Right lung (tissue), 5 donors: ENCODE data around the gene TOM1L2. TPM values are rescaled to one million over a fixed set of nuclear protein-coding genes. Genes with fewer than 3 reads are reported as not detected.
"Not testable (repeated sequence)": the region's sequence is repeated elsewhere in the genome, so short reads cannot be mapped to it uniquely, and the experiment has no call there.

Experiments used
- DNase-seq, 2 donors: peaks; one replicate each; pipeline ENCODE4 v3.0.0-alpha.2; 2013
- polyA plus RNA-seq, 5 donors: library from polyadenylated mRNA; unstranded; fragments of 120-200 nt; gene quantifications; one replicate each; pipeline versions ENCODE4 v1.2.1 to v1.2.3, GENCODE V29; 2013; ENCODE audit warnings: inconsistent platforms in 1 of 5, low replicate concordance in 1 of 5; ENCODE audit not compliant: insufficient read length in 5 of 5, insufficient read depth in 1 of 5

Gene TOM1L2
- polyA plus RNA-seq, 5 donors, result 37.7 to 63.8 (median 52.2) TPM

- DNase-seq, result not testable (repeated sequence)
These were observed 164.0 kb downstream of the TOM1L2 start for GRCh38 chr17:17808200-17808599.

DNA sequence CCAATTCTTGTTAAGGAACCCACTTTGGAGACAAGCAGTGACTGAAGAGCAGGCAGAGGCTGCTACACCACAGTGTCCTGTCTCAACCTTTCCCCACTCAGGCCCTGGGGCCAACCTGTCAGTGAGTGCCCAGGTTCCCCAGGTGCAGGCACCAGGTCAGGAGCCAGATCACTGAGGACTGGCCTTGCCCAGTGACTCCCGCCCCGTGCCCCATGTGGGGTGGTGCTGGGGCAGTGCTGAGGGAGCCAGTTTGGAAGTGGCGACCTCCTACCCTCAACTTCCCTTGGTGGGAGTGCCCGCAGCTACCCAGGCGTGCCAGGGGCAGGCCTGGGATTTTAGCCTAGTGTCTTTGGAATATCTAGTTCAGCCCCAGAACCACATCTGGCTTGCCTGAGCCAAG, 164.8 kb downstream of the TOM1L2 start:
- DNase-seq, result no peak

GRCh38 chr17:17806611-17807274, 165.5 kb downstream of the TOM1L2 start:
- no peak for DNase-seq

DNA sequence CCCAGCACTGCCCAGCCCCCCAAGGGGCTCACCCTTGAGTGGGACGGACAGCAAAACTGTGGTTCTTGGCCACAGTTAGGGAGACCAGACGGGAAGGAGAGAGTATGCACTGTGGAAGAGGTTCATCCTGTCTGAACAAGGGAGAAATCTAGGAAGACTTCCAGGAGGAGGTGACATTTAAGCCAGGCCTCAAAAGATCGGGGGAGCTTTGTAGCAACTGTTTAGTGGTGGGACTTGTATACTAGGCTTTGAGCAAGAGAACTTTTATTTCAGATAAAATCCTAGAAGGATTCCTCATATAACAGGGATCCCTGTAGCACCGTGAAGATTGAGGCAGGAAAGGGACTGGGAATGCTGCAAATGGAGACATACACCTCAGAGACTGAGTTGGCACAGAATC, 166.2 kb downstream of the TOM1L2 start:
- no peak for DNase-seq

DNA sequence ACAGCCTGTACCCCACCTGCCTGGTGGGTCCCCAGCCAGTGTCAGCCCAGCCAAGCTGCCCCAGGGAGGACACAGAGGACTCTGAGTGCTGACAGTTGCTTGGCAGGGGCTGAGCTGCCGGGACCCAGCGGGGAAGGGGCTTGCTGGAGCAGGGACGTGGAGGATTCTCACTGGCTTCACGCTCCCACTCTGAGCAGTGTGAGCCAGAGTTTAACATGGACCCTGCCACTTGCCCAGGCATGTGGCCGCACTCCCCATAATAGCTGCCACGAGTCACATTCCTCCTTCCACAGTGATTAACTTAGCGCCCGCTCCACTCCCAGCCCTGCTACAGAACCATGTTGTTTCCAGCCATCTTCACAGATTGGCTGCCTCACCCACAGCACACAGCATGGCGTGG, 166.6 kb downstream of the TOM1L2 start:
- no peak for DNase-seq

DNA sequence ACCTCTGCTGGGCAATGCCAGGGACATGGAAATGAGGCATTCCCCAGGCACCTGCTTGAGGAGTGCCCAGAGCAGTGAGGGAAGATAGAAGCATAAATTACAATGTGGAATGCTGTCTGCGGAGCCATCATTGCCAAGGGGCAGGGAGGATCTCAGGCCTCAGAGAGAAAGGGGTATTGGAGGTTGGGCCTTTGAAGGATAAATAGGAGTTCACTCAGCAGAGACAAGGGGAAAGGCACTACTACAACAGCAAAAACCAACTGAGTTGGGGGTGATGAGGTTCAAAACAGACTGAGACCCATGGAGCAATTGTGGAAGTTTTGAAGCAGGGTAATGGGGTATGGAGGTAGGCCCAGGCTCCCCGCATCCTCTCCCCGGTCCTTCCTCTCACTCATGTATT, 168.2 kb downstream of the TOM1L2 start:
- DNase-seq, result no peak

GRCh38 chr17:17801800-17802481, 170.3 kb downstream of the TOM1L2 start:
- DNase-seq, result no peak

- DNase-seq, result no peak
These were observed 171.6 kb downstream of the TOM1L2 start for GRCh38 chr17:17800504-17801021.

GRCh38 chr17:17798573-17799255, 173.5 kb downstream of the TOM1L2 start:
- DNase-seq, result no peak

DNA sequence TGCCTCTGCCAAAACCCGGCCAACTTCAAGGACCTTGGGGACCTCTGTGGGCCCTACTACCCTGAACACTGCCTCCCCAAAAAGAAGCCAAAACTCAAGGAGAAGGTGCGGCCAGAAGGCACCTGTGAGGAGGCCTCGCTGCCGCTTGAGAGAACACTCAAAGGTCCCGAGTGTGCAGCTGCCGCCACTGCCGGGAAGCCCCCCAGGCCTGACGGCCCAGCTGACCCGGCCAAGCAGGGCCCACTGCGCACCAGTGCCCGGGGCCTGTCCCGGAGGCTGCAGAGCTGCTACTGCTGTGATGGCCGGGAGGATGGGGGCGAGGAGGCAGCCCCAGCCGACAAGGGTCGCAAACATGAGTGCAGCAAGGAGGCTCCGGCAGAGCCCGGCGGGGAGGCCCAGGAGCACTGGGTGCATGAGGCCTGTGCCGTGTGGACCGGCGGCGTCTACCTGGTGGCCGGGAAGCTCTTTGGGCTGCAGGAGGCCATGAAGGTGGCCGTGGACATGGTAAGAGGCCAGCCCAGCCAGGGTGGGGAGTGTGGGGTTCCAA, 174.1 kb downstream of the TOM1L2 start:
- DNase-seq, result no peak

DNA sequence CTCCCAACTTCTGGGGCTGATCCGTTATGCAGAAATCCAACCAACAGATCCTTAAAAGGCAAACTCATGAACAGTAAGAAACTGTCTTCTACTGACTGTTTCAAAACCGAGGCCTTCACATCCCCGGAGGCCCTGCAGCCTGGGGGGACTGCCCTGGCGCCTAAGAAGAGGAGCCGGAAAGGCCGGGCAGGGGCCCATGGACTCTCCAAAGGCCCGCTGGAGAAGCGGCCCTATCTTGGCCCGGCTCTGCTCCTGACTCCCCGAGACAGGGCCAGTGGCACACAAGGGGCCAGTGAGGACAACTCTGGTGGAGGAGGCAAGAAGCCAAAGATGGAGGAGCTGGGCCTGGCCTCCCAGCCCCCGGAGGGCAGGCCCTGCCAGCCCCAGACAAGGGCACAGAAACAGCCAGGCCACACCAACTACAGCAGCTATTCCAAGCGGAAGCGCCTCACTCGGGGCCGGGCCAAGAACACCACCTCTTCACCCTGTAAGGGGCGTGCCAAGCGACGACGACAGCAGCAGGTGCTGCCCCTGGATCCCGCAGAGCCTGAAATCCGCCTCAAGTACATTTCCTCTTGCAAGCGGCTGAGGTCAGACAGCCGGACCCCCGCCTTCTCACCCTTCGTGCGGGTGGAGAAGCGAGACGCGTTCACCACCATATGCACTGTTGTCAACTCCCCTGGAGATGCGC, 174.9 kb downstream of the TOM1L2 start:
- no peak for DNase-seq

DNA sequence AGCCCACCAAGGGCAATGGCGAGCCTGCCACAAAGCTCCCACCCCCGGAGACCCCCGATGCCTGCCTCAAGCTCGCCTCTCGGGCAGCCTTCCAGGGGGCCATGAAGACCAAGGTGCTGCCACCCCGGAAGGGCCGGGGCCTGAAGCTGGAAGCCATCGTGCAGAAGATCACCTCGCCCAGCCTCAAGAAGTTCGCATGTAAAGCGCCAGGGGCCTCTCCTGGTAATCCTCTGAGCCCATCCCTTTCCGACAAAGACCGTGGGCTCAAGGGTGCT, 175.5 kb downstream of the TOM1L2 start:
- no peak for DNase-seq

GRCh38 chr17:17795946-17796786, 176.0 kb downstream of the TOM1L2 start:
- DNase-seq, result no peak

- no peak for DNase-seq
These were observed 176.9 kb downstream of the TOM1L2 start for GRCh38 chr17:17795296-17795695.

- DNase-seq, result no peak
These were observed 177.8 kb downstream of the TOM1L2 start for GRCh38 chr17:17794382-17794781.

Other genes starting within 250 kb of the TOM1L2 start
- gene SREBF1, start 135.4 kb downstream of the TOM1L2 start, polyA plus RNA-seq, result 10 to 100 TPM; 26.9 to 59.0 (median 32.6) TPM
- gene DRC3, start 462 bp upstream of the TOM1L2 start, polyA plus RNA-seq, result 10 to 100 TPM; 15.7 to 21.6 (median 18.2) TPM
- 10 to 100 TPM; 22.0 to 23.9 (median 22.9) TPM for gene ATPAF2, start 66.8 kb upstream of the TOM1L2 start, polyA plus RNA-seq
- gene GID4, start 67.0 kb upstream of the TOM1L2 start, polyA plus RNA-seq, result 10 to 100 TPM; 12.8 to 14.9 (median 13.1) TPM
- gene DRG2, start 115.5 kb upstream of the TOM1L2 start, polyA plus RNA-seq, result 10 to 100 TPM; 31.4 to 42.0 (median 38.4) TPM
- 1 to 10 TPM; 1.7 to 3.0 (median 2.2) TPM for gene MYO15A, start 136.4 kb upstream of the TOM1L2 start, polyA plus RNA-seq
- 10 to 100 TPM; 46.8 to 75.1 (median 59.2) TPM for gene ALKBH5, start 211.4 kb upstream of the TOM1L2 start, polyA plus RNA-seq